ENCODE measurements around the gene DPY19L1. TPM values are rescaled to one million over a fixed set of nuclear protein-coding genes. Genes with fewer than 3 reads are reported as not detected.
"Not testable (repeated sequence)": the region's sequence is repeated elsewhere in the genome, so short reads cannot be mapped to it uniquely, and the experiment has no call there.

The DPY19L1 gene
- total RNA-seq, 1 donor from 2014 or later = 77.2 TPM

DNA sequence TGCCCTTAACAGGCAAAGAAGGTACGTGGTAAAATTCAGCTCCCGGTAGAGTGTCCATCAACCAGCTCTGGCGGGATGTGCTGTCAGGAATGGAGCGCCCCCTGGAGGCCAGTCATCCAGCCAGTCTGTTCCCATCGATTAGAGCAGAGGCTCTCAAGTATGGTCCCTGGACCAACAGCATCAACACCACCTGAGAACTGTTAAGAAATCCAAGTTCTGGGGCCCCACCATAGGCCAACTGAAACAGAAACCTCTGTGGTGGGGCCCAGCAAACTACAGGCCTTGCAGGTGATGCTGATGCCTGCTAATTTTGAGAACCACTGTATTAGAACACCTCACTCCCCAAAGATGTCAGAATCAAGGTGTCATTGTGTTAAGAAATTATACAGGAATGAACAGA lies 109.2 kb downstream of the DPY19L1 start:
- no peak for DNase-seq (ENCODE audit: low read depth, low spot score)

DNA sequence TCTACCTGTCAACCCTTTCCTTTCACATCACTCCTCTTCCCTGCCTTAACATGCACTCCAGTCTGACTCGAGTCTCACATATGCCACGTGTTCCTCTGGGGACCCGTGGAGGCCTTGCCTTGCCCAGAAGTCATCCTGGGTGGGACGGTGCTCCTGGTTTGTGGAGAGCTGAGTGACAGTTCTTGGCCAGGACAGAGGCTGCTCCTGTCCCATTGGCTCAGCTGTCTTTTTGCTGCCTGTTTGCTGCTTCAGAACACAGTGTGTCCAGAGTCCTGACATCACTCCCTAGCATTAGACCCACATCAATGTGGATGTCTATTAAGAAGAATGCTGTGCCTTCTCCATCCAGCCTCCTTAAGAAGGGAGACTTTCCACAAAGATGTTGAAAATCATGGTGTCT lies 116.8 kb downstream of the DPY19L1 start:
- DNase-seq (ENCODE audit: low read depth, low spot score) = not testable (repeated sequence)

- not testable (repeated sequence) for DNase-seq (ENCODE audit: low read depth, low spot score)
Observed at GRCh38 chr7:34919038-34919437, 118.2 kb downstream of the DPY19L1 start.

- not testable (repeated sequence) for DNase-seq (ENCODE audit: low read depth, low spot score)
Observed at GRCh38 chr7:34918198-34918861, 119.0 kb downstream of the DPY19L1 start.

DNA sequence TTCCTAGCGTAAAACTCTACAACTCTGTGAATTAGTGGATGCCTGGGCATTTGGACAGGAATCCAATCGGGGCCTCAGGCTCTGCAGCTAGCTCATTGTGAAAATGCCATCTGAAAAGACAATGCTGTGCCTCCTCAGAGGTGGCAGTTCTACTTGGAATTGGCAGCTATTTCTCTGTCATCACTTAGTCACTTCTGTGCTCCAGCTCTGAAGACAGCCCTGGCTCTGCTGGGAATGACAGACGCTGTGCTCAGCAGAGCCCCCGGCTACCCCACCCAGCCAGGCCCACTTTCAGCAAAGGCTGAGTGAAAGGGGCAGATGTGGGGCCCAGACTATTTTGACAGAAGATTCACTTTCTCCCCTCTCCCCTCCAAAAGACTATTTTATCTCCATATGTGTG lies 119.8 kb downstream of the DPY19L1 start:
- not testable (repeated sequence) for DNase-seq (ENCODE audit: low read depth, low spot score)

GRCh38 chr7:34916267-34916666 lies 121.0 kb downstream of the DPY19L1 start:
- no peak for DNase-seq (ENCODE audit: low read depth, low spot score)

- no peak for DNase-seq (ENCODE audit: low read depth, low spot score)
Observed at GRCh38 chr7:34912236-34912635, 125.0 kb downstream of the DPY19L1 start.

DNA sequence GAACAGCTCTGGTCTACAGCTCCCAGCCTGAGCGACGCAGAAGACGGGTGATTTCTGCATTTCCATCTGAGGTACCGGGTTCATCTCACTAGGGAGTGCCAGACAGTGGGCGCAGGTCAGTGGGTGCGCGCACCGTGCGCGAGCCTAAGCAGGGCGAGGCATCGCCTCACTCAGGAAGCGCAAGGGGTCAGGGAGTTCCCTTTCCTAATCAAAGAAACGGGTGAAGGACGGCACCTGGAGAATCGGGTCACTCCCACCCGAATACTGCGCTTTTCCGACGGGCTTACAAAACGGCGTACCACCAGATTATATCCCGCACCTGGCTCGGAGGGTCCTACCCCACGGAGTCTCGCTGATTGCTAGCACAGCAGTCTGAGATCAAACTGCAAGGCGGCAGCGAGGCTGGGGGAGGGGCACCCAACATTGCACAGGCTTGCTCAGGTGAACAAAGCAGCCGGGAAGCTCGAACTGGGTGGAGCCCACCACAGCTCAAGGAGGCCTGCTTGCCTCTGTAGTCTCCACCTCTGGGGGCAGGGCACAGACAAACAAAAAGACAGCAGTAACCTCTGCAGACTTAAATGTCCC lies 130.9 kb downstream of the DPY19L1 start:
- not testable (repeated sequence) for DNase-seq (ENCODE audit: low read depth, low spot score)

DNA sequence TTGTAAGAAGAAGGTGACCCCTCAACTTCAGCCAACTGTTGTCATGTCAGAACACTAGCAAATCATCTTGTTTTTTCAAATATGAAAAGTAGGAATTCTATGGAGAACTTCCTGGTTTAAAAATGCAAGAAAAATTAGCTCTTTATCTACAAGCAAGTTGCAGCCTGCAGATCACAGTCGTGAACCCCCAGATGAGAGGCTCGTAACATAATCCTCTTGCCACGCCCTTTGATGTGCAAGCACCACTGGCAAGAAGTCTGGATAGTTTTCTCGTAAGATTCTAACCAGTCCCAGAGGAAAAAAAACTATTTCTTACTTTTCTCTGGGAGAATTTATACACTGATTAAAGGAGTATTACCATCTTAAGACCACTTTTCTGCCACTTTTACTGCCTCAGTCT lies 132.3 kb downstream of the DPY19L1 start:
- no peak for DNase-seq (ENCODE audit: low read depth, low spot score)

DNA sequence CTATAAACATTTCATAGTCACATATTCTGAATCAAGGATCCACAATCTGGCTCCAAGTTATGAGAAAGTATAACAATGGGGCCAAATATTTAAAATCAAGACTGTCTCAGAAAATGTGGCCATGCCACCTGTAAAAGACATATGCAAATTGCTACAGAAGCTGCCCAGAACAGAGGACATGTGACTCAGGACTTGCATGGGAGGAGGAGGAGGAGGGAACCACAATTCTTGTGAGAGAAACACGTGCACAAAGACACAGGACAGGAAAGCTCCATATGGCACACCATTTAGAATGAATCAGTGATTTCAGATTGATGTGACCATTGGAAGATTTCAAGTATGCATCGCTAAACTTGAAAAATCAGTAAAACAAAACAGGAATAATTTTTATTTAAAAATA lies 133.4 kb downstream of the DPY19L1 start:
- not testable (repeated sequence) for DNase-seq (ENCODE audit: low read depth, low spot score)

GRCh38 chr7:34902182-34902581 lies 135.1 kb downstream of the DPY19L1 start:
- DNase-seq (ENCODE audit: low read depth, low spot score) = no peak

- no peak for DNase-seq (ENCODE audit: low read depth, low spot score)
Observed at GRCh38 chr7:34900891-34901513, 136.3 kb downstream of the DPY19L1 start.

- no peak for DNase-seq (ENCODE audit: low read depth, low spot score)
Observed at GRCh38 chr7:34895202-34895601, 142.1 kb downstream of the DPY19L1 start.

- no peak for DNase-seq (ENCODE audit: low read depth, low spot score)
Observed at GRCh38 chr7:34889951-34890350, 147.3 kb downstream of the DPY19L1 start.

DNA sequence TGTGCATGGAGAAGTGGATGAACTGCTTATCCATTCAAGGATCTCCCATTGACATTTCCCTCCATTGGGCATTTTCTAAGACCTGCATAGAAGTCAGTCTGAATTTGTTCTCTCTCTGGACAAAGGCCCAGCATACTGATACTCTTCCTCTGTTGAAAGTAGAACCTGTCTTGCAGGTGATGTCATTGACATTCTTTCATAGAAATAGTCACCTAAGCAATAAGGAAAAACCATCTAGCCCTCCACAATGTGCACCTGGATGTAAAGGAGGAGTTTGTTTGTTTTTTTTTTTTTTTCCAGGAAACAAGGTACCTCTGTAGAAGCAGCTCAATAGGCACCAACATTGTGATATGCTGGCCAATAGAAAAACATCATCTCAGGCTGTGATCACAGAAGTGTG lies 150.4 kb downstream of the DPY19L1 start:
- DNase-seq (ENCODE audit: low read depth, low spot score) = no peak

GRCh38 chr7:34883855-34884254 lies 153.4 kb downstream of the DPY19L1 start:
- DNase-seq (ENCODE audit: low read depth, low spot score) = not testable (repeated sequence)

DNA sequence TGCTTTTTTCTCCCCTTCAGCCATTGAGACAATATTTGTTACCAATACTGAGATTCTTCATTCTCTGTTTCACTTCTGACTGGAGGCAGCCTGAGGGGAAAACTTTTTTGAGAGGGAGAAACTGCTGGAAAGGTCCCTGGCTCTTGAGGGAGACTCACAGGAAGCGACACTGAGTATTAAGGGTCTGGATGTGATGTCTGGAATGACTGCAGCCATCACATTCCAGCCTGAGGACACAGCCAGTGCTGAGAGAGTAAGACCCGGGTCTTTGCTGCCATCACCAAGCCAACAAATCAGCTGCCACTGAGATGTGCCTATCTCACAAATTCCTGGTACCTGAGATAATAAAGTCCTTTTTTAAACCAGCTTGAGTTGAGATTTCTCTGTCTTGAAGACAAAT lies 157.4 kb downstream of the DPY19L1 start:
- no peak for DNase-seq (ENCODE audit: low read depth, low spot score)

DNA sequence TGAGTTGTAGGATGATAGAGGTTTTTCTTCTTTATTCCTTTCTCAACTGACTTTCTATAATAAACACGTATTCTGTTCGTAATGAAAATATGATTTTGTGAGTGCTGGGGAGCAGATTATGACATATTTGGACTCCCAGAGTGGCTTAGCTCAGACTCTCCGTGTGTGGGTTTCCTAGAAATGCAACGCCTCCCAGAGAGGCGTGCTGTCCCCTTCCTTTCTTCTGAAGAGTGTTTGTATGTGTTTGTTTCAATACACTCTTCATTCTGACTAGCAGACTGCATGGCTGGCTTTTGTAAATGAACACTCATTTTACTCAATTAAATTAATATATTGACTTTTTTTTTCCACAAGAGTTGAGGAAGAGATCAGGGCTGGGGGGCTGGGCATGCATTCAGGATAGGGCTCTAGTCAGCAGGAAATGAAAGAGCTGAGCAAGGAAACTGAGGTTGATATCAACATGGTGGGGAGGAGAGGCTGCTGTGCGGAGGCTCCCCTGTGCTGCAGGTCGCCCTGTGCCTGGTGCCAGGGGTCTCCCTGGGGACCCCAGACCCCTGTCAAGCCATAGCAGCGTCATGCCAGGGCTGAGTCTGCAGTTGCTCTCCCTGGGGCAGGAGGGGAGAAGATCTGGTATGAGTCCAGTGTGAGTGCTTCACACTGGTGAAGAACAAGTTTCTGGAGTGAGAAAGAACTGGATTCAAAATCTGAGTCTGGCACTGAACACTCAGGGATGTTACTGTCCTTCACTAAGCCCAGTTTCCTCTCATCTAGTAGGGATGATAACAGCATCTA lies 158.1 kb downstream of the DPY19L1 start:
- DNase-seq (ENCODE audit: low read depth, low spot score) = not testable (repeated sequence)
